ENCODE measurements around the gene DPP3. TPM values are rescaled to one million over a fixed set of nuclear protein-coding genes. Genes with fewer than 3 reads are reported as not detected.

DPP3 gene
- polyA plus RNA-seq, 2 of the 4 experiments (the other 2 are of a cell fraction): 52.2 to 70.5 TPM

GRCh38 chr11:66467034-66467659 lies 13.1 kb upstream of the DPP3 start:
- Histone ChIP-seq H3K9me3 (no peaks in the 10 kb centered on the region; the same call in 1 of the 3 replicates), H3K4me2 (peak overlapping the region; percentile 93), H3K4me1 (peaks cover 10% of the 10 kb centered on the region), H3K4me3 (peak overlapping the region; percentile 72), H3K27ac (peak overlapping the region; percentile 76 to 95)
- FAIRE-seq: no peak
- ChIA-PET CTCF (interaction anchor here (0.7 to 4.8 kb wide), 8 partner anchors 12 to 60 kb away, joined by 3 to 37 read pairs (median 4); partner anchors contain the start of genes DPP3, MRPL11 and NPAS4), POLR2A (interaction anchor here (0.8 to 3.9 kb wide), 8 partner anchors 9 to 171 kb away, joined by 3 to 47 read pairs (median 7); partner anchors contain the start of genes CCDC87, CCS, DPP3 and MRPL11)
- peak; percentile 30 to 73 for DNase-seq (ENCODE audit: low read depth in 1 of 2, low spot score in 1 of 2)
- TF ChIP-seq REST (IDR thresholded peaks at IDR 0.05) (no peak), FOSB (CRISPR knock-in tag; IDR thresholded peaks at IDR 0.05) (no peak), BCL3 (IDR thresholded peaks at IDR 0.05) (no peak), ZNF302 (CRISPR knock-in tag; IDR thresholded peaks at IDR 0.05) (no peak), TFCP2L1 (CRISPR knock-in tag; IDR thresholded peaks at IDR 0.05) (no peak), NPAS2 (CRISPR knock-in tag; IDR thresholded peaks at IDR 0.05; ENCODE audit: borderline replicate concordance) (no peak), POLR2A (IDR thresholded peaks at IDR 0.05; ENCODE audit: low read length) (peak; percentile 6; the same call in 1 of the 2 replicates), BHLHE40 (IDR thresholded peaks at IDR 0.05; ENCODE audit: low read depth, low read length) (no peak), CTCF (IDR thresholded peaks at IDR 0.05) (0 out of 3 replicates have a peak, but pooled peaks have one; percentile 9), PHF8 (IDR thresholded peaks at IDR 0.05; ENCODE audit: borderline replicate concordance, low read depth) (0 out of 2 replicates have a peak, but pooled peaks have one; percentile 22)
- TF ChIP-seq, protein P1, sequence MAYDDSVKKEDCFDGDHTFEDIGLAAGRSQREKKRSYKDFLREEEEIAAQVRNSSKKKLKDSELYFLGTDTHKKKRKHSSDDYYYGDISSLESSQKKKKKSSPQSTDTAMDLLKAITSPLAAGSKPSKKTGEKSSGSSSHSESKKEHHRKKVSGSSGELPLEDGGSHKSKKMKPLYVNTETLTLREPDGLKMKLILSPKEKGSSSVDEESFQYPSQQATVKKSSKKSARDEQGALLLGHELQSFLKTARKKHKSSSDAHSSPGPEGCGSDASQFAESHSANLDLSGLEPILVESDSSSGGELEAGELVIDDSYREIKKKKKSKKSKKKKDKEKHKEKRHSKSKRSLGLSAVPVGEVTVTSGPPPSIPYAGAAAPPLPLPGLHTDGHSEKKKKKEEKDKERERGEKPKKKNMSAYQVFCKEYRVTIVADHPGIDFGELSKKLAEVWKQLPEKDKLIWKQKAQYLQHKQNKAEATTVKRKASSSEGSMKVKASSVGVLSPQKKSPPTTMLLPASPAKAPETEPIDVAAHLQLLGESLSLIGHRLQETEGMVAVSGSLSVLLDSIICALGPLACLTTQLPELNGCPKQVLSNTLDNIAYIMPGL (CRISPR knock-in tag; IDR thresholded peaks at IDR 0.05; ENCODE audit: borderline replicate concordance): no peak
- TF ChIP-seq, protein P2, sequence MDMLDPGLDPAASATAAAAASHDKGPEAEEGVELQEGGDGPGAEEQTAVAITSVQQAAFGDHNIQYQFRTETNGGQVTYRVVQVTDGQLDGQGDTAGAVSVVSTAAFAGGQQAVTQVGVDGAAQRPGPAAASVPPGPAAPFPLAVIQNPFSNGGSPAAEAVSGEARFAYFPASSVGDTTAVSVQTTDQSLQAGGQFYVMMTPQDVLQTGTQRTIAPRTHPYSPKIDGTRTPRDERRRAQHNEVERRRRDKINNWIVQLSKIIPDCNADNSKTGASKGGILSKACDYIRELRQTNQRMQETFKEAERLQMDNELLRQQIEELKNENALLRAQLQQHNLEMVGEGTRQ (IDR thresholded peaks at IDR 0.05): no peak
- WGBS (ENCODE audit: missing lambda C conversion rate): 14% methylated on average over 18 of the region's 72 CpGs
- ATAC-seq: peak; percentile 67 to 77

GRCh38 chr11:66467756-66468155 lies 12.5 kb upstream of the DPP3 start:
- FAIRE-seq (no peak), ATAC-seq (peak in 1 of 2 experiments; percentile 12; a peak in 2 of 6 replicates), DNase-seq (ENCODE audit: low read depth in 1 of 2, low spot score in 1 of 2) (no peak)
- peak overlapping the region in 1 of 2 experiments; percentile 95; a peak in 3 of 6 replicates for H3K27ac ChIP-seq
- WGBS (ENCODE audit: missing lambda C conversion rate): 80% methylated on average over 6 of the region's 6 CpGs
- no peak for TF ChIP-seq SMC3 (IDR thresholded peaks at IDR 0.05)
- TF ChIP-seq RAD21 (conservative IDR thresholded peaks at IDR 0.05 in 1 of 2, IDR thresholded peaks at IDR 0.05 in 1 of 2): no peak
- no peak for TF ChIP-seq NR3C1 (IDR thresholded peaks at IDR 0.05)
- TF ChIP-seq FOXS1 (CRISPR knock-in tag; IDR thresholded peaks at IDR 0.05): no peak
- H3K4me1 ChIP-seq: peaks cover 10% of the 10 kb centered on the region
- ChIA-PET POLR2A (interaction anchor here (3.9 kb wide), 1 partner anchor 12 kb away, joined by 47 read pairs; the partner anchor contains the start of gene DPP3), CTCF (interaction anchor here (0.5 to 4.8 kb wide), 9 partner anchors 10 to 67 kb away, joined by 3 to 37 read pairs (median 4); partner anchors contain the start of genes DPP3, MRPL11 and NPAS4)
- H3K4me3 ChIP-seq: peak overlapping the region; percentile 72; the same call in 2 of the 3 replicates
- H3K4me2 ChIP-seq: peak overlapping the region; percentile 93
- no peaks in the 10 kb centered on the region; the same call in 1 of the 3 replicates for H3K9me3 ChIP-seq

Measured in A549 (cell line).